HEK293T (cell line): Measurements from ENCODE around the gene USPL1.

ENCODE experiments used
- ARNT ChIP-seq: fragments of 450-650 bp; IDR thresholded peaks from 2 replicates; pipeline ENCODE4 v1.6.1; 2017; ENCODE audit warnings: mild to moderate bottlenecking
- BHLHE40 ChIP-seq: fragments of 450-650 bp; IDR thresholded peaks from 2 replicates; pipeline ENCODE4 v1.6.1; 2016; ENCODE audit warnings: mild to moderate bottlenecking, moderate library complexity, borderline replicate concordance
- ELF4 ChIP-seq: fragments of 450-650 bp; IDR thresholded peaks from 2 replicates; pipeline ENCODE4 v1.6.1; 2017; ENCODE audit warnings: antibody characterized with exemption
- FOXM1 ChIP-seq: fragments of 450-650 bp; IDR thresholded peaks from 2 replicates; pipeline ENCODE4 v1.6.1; 2017; ENCODE audit warnings: mild to moderate bottlenecking, borderline replicate concordance
- HDGF ChIP-seq: fragments of 450-650 bp; IDR thresholded peaks from 2 replicates; pipeline ENCODE4 v1.6.1; 2017; ENCODE audit warnings: antibody characterized with exemption, borderline replicate concordance
- L3MBTL2 ChIP-seq: fragments of 450-650 bp; conservative IDR thresholded peaks from 2 replicates; pipeline ENCODE4 v1.6.1; 2016; ENCODE audit warnings: mild to moderate bottlenecking
- SUZ12 ChIP-seq: fragments of 450-650 bp; IDR thresholded peaks from 2 replicates; pipeline ENCODE4 v1.6.1; 2016; ENCODE audit warnings: mild to moderate bottlenecking
- ZNF384 ChIP-seq: fragments of 450-650 bp; IDR thresholded peaks from 2 replicates; pipeline ENCODE4 v1.6.1; 2016
- TF ChIP-seq, protein P1 (sequence below): fragments of 450-650 bp; IDR thresholded peaks from 2 replicates; pipeline ENCODE4 v1.6.1; 2016

DNA sequence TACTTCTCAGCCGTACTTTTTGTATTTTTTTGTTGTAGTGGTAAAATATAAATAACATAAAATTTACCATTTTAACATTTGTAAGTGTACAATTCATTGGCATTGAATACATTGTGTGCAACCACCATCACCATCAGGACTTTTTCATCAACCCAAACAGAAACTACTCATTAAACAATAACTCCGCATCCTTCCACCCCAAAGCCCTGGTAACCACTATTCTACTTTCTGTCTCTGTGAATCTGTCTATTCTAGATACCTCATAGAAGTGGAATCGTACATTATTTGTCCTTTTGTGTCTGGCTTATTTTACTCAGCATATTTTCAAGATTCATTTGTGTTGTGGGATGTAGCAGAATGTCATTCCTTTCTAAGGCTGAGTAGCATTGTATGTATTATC, 38.5 kb downstream of the USPL1 start:
- TF ChIP-seq ARNT (no peak), ZNF384 (no peak), HDGF (no peak), SUZ12 (no peak), L3MBTL2 (no peak), BHLHE40 (no peak), ELF4 (no peak), FOXM1 (no peak)
- TF ChIP-seq, protein P1, sequence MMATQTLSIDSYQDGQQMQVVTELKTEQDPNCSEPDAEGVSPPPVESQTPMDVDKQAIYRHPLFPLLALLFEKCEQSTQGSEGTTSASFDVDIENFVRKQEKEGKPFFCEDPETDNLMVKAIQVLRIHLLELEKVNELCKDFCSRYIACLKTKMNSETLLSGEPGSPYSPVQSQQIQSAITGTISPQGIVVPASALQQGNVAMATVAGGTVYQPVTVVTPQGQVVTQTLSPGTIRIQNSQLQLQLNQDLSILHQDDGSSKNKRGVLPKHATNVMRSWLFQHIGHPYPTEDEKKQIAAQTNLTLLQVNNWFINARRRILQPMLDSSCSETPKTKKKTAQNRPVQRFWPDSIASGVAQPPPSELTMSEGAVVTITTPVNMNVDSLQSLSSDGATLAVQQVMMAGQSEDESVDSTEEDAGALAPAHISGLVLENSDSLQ = no peak
